Hepatocyte (in vitro differentiated cells): ENCODE data around the gene CLTCL1. TPM values are rescaled to one million over a fixed set of nuclear protein-coding genes. Genes with fewer than 3 reads are reported as not detected.

ENCODE experiments used
- DNase-seq: peaks from one replicate; pipeline ENCODE4 v3.0.0-alpha.2; 2016; ENCODE audit warnings: low spot score
- H2AFZ ChIP-seq: fragments of 200-600 bp; sonication (generic); 2 replicates; pipeline ENCODE4 v1.6.0; 2016; ENCODE audit warnings: antibody characterized with exemption, mild to moderate bottlenecking
- H3K27ac ChIP-seq: fragments of 200-600 bp; sonication (generic); 2 replicates; pipeline ENCODE4 v1.5.1; 2016; ENCODE audit warnings: mild to moderate bottlenecking
- H3K27me3 ChIP-seq: fragments of 200-600 bp; sonication (generic); 2 replicates; pipeline ENCODE4 v1.6.1; 2016
- H3K36me3 ChIP-seq: fragments of 200-600 bp; sonication (generic); replicated peaks from 2 replicates; pipeline ENCODE4 v1.5.1; 2016; ENCODE audit warnings: low read depth; ENCODE audit not compliant: insufficient read depth
- H3K4me1 ChIP-seq: fragments of 200-600 bp; sonication (generic); 2 replicates; pipeline ENCODE4 v1.5.1; 2016; ENCODE audit warnings: mild to moderate bottlenecking, moderate library complexity; ENCODE audit not compliant: insufficient read depth
- H3K4me2 ChIP-seq: fragments of 200-600 bp; sonication (generic); 2 replicates; pipeline ENCODE4 v1.6.0; 2016
- H3K4me3 ChIP-seq: fragments of 200-600 bp; sonication (generic); 2 replicates; pipeline ENCODE4 v1.5.1; 2016; ENCODE audit warnings: mild to moderate bottlenecking
- H3K79me2 ChIP-seq: fragments of 200-600 bp; sonication (generic); 2 replicates; pipeline ENCODE4 v1.6.0; 2017; ENCODE audit warnings: mild to moderate bottlenecking
- H3K9me2 ChIP-seq: fragments of 200-600 bp; sonication (generic); replicated peaks from 2 replicates; pipeline ENCODE4 v1.6.0; 2017; ENCODE audit warnings: mild to moderate bottlenecking; ENCODE audit not compliant: insufficient read depth
- H3K9me3 ChIP-seq: fragments of 200-600 bp; sonication (generic); 2 replicates; pipeline ENCODE4 v1.5.1; 2016; ENCODE audit warnings: low read depth, mild to moderate bottlenecking
- H4K20me1 ChIP-seq: fragments of 200-600 bp; sonication (generic); 2 replicates; pipeline ENCODE4 v1.6.0; 2016; ENCODE audit warnings: mild to moderate bottlenecking; ENCODE audit not compliant: insufficient read depth, poor library complexity, severe bottlenecking
- EZH2 ChIP-seq: fragments of 200-600 bp; sonication (generic); IDR thresholded peaks from 2 replicates; pipeline ENCODE4 v1.6.1; 2016; ENCODE audit warnings: antibody characterized with exemption, mild to moderate bottlenecking, borderline replicate concordance
- EZH2phosphoT487 ChIP-seq: fragments of 200-600 bp; sonication (generic); IDR thresholded peaks from one replicate; pipeline ENCODE4 v1.6.1; 2018; ENCODE audit warnings: antibody characterized with exemption, mild to moderate bottlenecking, low read depth, moderate library complexity; ENCODE audit not compliant: unreplicated experiment, severe bottlenecking
- WGBS: methylation state at CpG from one replicate; pipeline ENCODE4 v1.1.6; 2016; ENCODE audit warnings: low lambda C conversion rate; ENCODE audit errors: missing lambda C conversion rate; 5-methylcytosine and 5-hydroxymethylcytosine counted together
- polyA plus RNA-seq: library from polyadenylated mRNA; unstranded; fragments of >200 nt; fragmentation: Nextera tagmentation; extraction: Ambion mirVana; gene quantifications from 2 replicates; pipeline ENCODE4 v1.2.1, GENCODE V29; 2016
- small RNA-seq: library from RNA; depleted of rRNA; stranded (forward); fragments of <200 nt; gene quantifications from one replicate; pipeline ENCODE3, GENCODE V24; 2014
- total RNA-seq: library from RNA; depleted of rRNA; stranded (reverse); fragments of >200 nt; gene quantifications from 2 replicates; pipeline ENCODE4 v1.2.3, GENCODE V29; 2014
- TF ChIP-seq, protein P1 (sequence below): fragments of 200-600 bp; sonication (generic); IDR thresholded peaks from 2 replicates; pipeline ENCODE4 v1.5.1; 2016; ENCODE audit warnings: antibody characterized with exemption, mild to moderate bottlenecking; ENCODE audit not compliant: poor library complexity

Gene CLTCL1
- total and polyA plus RNA-seq, 2 experiments from 2014 or later = 2.2 to 3.7 TPM

DNA sequence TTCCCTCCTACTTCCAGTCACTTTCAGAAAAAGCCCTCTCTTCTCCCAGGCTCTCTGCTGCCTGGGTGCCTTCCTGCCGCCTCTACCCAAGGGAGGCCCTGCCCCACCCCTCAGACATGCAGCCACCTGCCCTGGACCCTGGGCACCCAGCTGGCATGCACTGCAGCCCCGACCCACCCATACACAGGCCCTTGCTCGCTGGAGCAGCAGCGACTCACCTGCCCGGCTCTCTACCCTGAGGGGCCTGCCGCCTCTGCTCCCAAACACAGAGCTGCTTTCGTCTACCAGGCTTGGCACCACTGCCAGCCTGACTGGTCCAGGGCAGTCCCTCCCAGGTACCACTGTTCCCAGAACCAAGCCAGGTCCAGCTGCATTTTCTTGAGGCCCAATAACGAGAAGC, 161.6 kb downstream of the CLTCL1 start:
- no peak for TF ChIP-seq EZH2phosphoT487
- no peak for TF ChIP-seq EZH2
- TF ChIP-seq, protein P1, sequence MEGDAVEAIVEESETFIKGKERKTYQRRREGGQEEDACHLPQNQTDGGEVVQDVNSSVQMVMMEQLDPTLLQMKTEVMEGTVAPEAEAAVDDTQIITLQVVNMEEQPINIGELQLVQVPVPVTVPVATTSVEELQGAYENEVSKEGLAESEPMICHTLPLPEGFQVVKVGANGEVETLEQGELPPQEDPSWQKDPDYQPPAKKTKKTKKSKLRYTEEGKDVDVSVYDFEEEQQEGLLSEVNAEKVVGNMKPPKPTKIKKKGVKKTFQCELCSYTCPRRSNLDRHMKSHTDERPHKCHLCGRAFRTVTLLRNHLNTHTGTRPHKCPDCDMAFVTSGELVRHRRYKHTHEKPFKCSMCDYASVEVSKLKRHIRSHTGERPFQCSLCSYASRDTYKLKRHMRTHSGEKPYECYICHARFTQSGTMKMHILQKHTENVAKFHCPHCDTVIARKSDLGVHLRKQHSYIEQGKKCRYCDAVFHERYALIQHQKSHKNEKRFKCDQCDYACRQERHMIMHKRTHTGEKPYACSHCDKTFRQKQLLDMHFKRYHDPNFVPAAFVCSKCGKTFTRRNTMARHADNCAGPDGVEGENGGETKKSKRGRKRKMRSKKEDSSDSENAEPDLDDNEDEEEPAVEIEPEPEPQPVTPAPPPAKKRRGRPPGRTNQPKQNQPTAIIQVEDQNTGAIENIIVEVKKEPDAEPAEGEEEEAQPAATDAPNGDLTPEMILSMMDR = no peak
- no peaks in the 10 kb centered on the region for H3K36me3 ChIP-seq
- no peak overlapping the region for H3K4me3 ChIP-seq
- WGBS = 89% methylated on average over 8 of the region's 8 CpGs
- H4K20me1 ChIP-seq = no peaks in the 10 kb centered on the region
- H3K9me2 ChIP-seq = no peaks in the 10 kb centered on the region
- DNase-seq = no peak
- H3K79me2 ChIP-seq = no peaks in the 10 kb centered on the region
- H3K9me3 ChIP-seq = no peaks in the 10 kb centered on the region
- H3K4me1 ChIP-seq = no peaks in the 10 kb centered on the region
- no peaks in the 10 kb centered on the region for H3K27me3 ChIP-seq
- no peak overlapping the region for H2AFZ ChIP-seq
- no peak overlapping the region for H3K4me2 ChIP-seq
- no peak overlapping the region for H3K27ac ChIP-seq

Small RNAs within 50 kb of the gene (small RNA-seq; reads per million reads assigned to genes)
- not detected for gene AC000081.1
- gene RF00398 = not detected

Other genes starting within 250 kb of the CLTCL1 start
- gene DGCR2, start 169.3 kb downstream of the CLTCL1 start, total RNA-seq = 45.2 and 61.5 TPM in 2 replicates
- 62.4 and 67.2 TPM in 2 replicates for gene DGCR2, start 169.3 kb downstream of the CLTCL1 start, polyA plus RNA-seq
- not detected in 2 replicates for gene TSSK2, start 160.4 kb downstream of the CLTCL1 start, total RNA-seq
- gene TSSK2, start 160.4 kb downstream of the CLTCL1 start, polyA plus RNA-seq = not detected in 2 replicates
- 7.6 and 9.0 TPM in 2 replicates for gene ESS2, start 147.1 kb downstream of the CLTCL1 start, total RNA-seq
- 11.4 and 11.7 TPM in 2 replicates for gene ESS2, start 147.1 kb downstream of the CLTCL1 start, polyA plus RNA-seq
- gene GSC2, start 141.4 kb downstream of the CLTCL1 start, total RNA-seq = not detected in 2 replicates
- gene GSC2, start 141.4 kb downstream of the CLTCL1 start, polyA plus RNA-seq = not detected in 2 replicates
- 162 and 187 TPM in 2 replicates for gene SLC25A1, start 113.0 kb downstream of the CLTCL1 start, total RNA-seq
- 395 and 422 TPM in 2 replicates for gene SLC25A1, start 113.0 kb downstream of the CLTCL1 start, polyA plus RNA-seq
- gene HIRA, start 140.0 kb upstream of the CLTCL1 start, total RNA-seq = 23.6 and 30.6 TPM in 2 replicates
- 17.4 and 23.5 TPM in 2 replicates for gene HIRA, start 140.0 kb upstream of the CLTCL1 start, polyA plus RNA-seq
- 25.9 and 28.1 TPM in 2 replicates for gene MRPL40, start 140.8 kb upstream of the CLTCL1 start, total RNA-seq
- 57.6 and 62.9 TPM in 2 replicates for gene MRPL40, start 140.8 kb upstream of the CLTCL1 start, polyA plus RNA-seq
- gene C22orf39, start 156.0 kb upstream of the CLTCL1 start, total RNA-seq = 26.4 and 29.5 TPM in 2 replicates
- 29.0 and 32.4 TPM in 2 replicates for gene C22orf39, start 156.0 kb upstream of the CLTCL1 start, polyA plus RNA-seq
- gene UFD1, start 187.5 kb upstream of the CLTCL1 start, total RNA-seq = 48.6 and 51.5 TPM in 2 replicates
- gene UFD1, start 187.5 kb upstream of the CLTCL1 start, polyA plus RNA-seq = 79.1 and 86.0 TPM in 2 replicates
- gene CDC45, start 188.2 kb upstream of the CLTCL1 start, total RNA-seq = 6.5 and 7.1 TPM in 2 replicates
- 3.5 and 3.7 TPM in 2 replicates for gene CDC45, start 188.2 kb upstream of the CLTCL1 start, polyA plus RNA-seq
- gene CLDN5, start 232.7 kb upstream of the CLTCL1 start, total RNA-seq = 4.9 and 8.9 TPM in 2 replicates
- 9.9 and 12.0 TPM in 2 replicates for gene CLDN5, start 232.7 kb upstream of the CLTCL1 start, polyA plus RNA-seq